ENCODE results near the gene RAB3C. TPM values are rescaled to one million over a fixed set of nuclear protein-coding genes. Genes with fewer than 3 reads are reported as not detected.

RAB3C gene
- polyA plus RNA-seq, 1 donor (not counting 4 experiments of a cell fraction or from before 2014, with no cell fraction given) = not detected

- H3K27ac ChIP-seq (ENCODE audit: control insufficient read depth, insufficient read depth, low read length) = no peak overlapping the region
- no peaks in the 10 kb centered on the region for H3K9me1 ChIP-seq (ENCODE audit: control insufficient read depth, extremely low read depth, insufficient read depth, low read length)
- no peak for FAIRE-seq
- no peaks in the 10 kb centered on the region for H3K79me2 ChIP-seq (ENCODE audit: control insufficient read depth, insufficient read depth, low read length)
- dilution Hi-C loops (cut with MboI; ENCODE audit: extremely low pct_ligation_motif_present, low sequenced_read_pairs) = no loop called here
- H3K9ac ChIP-seq (ENCODE audit: control insufficient read depth, extremely low read depth, insufficient read depth, low read length) = no peak overlapping the region
- DNase-seq (ENCODE audit: low read depth, low spot score) = no peak
- TF ChIP-seq CTCF (optimal IDR thresholded peaks at IDR 0.05 in 1 of 3, IDR thresholded peaks at IDR 0.05 in 1 of 3, conservative IDR thresholded peaks at IDR 0.05 in 1 of 3; ENCODE audit: extremely low read depth in 1 of 3, insufficient read depth in 2 of 3, low read length in 3 of 3) (no peak), EZH2 (IDR thresholded peaks at IDR 0.05; ENCODE audit: low read length) (no peak)
- H4K20me1 ChIP-seq (ENCODE audit: control insufficient read depth, extremely low read depth, insufficient read depth, low read length) = no peaks in the 10 kb centered on the region
- H2AFZ ChIP-seq (ENCODE audit: control insufficient read depth, low read length) = no peak overlapping the region
- no peaks in the 10 kb centered on the region for H3K36me3 ChIP-seq (ENCODE audit: control insufficient read depth in 2 of 2, extremely low read depth in 1 of 2, insufficient read depth in 2 of 2, low read length in 2 of 2)
- H3K27me3 ChIP-seq (ENCODE audit: control insufficient read depth, extremely low read depth, insufficient read depth, low read length) = peaks cover 3% of the 10 kb centered on the region
- no peaks in the 10 kb centered on the region for H3K4me1 ChIP-seq (ENCODE audit: control insufficient read depth, extremely low read depth, insufficient read depth, low read length)
- no peaks in the 10 kb centered on the region for H3K9me3 ChIP-seq (ENCODE audit: control insufficient read depth, low read depth, low read length)
- no peak overlapping the region for H3K4me2 ChIP-seq (ENCODE audit: control insufficient read depth, extremely low read depth, insufficient read depth, low read depth, low read length)
- H3K4me3 ChIP-seq (ENCODE audit: control insufficient read depth in 2 of 3, extremely low read depth in 1 of 3, insufficient read depth in 2 of 3, low read depth in 1 of 3, low read length in 3 of 3) = no peak overlapping the region
Observed at GRCh38 chr5:58849223-58849622, 266.3 kb downstream of the RAB3C start.

GRCh38 chr5:58849921-58850667, 267.2 kb downstream of the RAB3C start:
- Histone ChIP-seq H3K4me3 (ENCODE audit: control insufficient read depth in 2 of 3, extremely low read depth in 1 of 3, insufficient read depth in 2 of 3, low read depth in 1 of 3, low read length in 3 of 3) (no peak overlapping the region), H3K4me1 (ENCODE audit: control insufficient read depth, extremely low read depth, insufficient read depth, low read length) (no peaks in the 10 kb centered on the region)

More at GRCh38 chr5:58849921-58850667, 267.2 kb downstream of the RAB3C start:
- Histone ChIP-seq H3K4me2 (ENCODE audit: control insufficient read depth, extremely low read depth, insufficient read depth, low read depth, low read length) (no peak overlapping the region), H3K79me2 (ENCODE audit: control insufficient read depth, insufficient read depth, low read length) (no peaks in the 10 kb centered on the region), H3K27ac (ENCODE audit: control insufficient read depth, insufficient read depth, low read length) (no peak overlapping the region), H3K9me3 (ENCODE audit: control insufficient read depth, low read depth, low read length) (no peaks in the 10 kb centered on the region), H3K9ac (ENCODE audit: control insufficient read depth, extremely low read depth, insufficient read depth, low read length) (no peak overlapping the region), H3K9me1 (ENCODE audit: control insufficient read depth, extremely low read depth, insufficient read depth, low read length) (no peaks in the 10 kb centered on the region), H3K36me3 (ENCODE audit: control insufficient read depth in 2 of 2, extremely low read depth in 1 of 2, insufficient read depth in 2 of 2, low read length in 2 of 2) (no peaks in the 10 kb centered on the region), H3K27me3 (ENCODE audit: control insufficient read depth, extremely low read depth, insufficient read depth, low read length) (peaks cover 3% of the 10 kb centered on the region), H4K20me1 (ENCODE audit: control insufficient read depth, extremely low read depth, insufficient read depth, low read length) (no peaks in the 10 kb centered on the region), H2AFZ (ENCODE audit: control insufficient read depth, low read length) (no peak overlapping the region)
- DNase-seq (ENCODE audit: low read depth, low spot score) (no peak), FAIRE-seq (peak; percentile 20)
- peak in 2 of 3 experiments; percentile 34 to 41 for TF ChIP-seq CTCF (optimal IDR thresholded peaks at IDR 0.05 in 1 of 3, IDR thresholded peaks at IDR 0.05 in 1 of 3, conservative IDR thresholded peaks at IDR 0.05 in 1 of 3; ENCODE audit: extremely low read depth in 1 of 3, insufficient read depth in 2 of 3, low read length in 3 of 3)
- TF ChIP-seq EZH2 (IDR thresholded peaks at IDR 0.05; ENCODE audit: low read length) = no peak
- dilution Hi-C loops (cut with MboI; ENCODE audit: extremely low pct_ligation_motif_present, low sequenced_read_pairs) = no loop called here
